Thyroid gland (tissue), 4 donors: ENCODE measurements around the gene LRRC41.

Source experiments
- POLR2A ChIP-seq, 2 donors: fragments of 450-650 bp; IDR thresholded peaks; one replicate each; pipeline ENCODE4 v1.6.1; 2017; ENCODE audit warnings: antibody characterized with exemption in 2 of 2, mild to moderate bottlenecking in 2 of 2, moderate library complexity in 1 of 2
- TF ChIP-seq, protein P1 (sequence below), 6 experiments: fragments of 200-600 bp in 3 of 6; fragments of 450-650 bp in 3 of 6; sonication (generic) in 3 of 6; IDR thresholded peaks; one replicate each; pipeline ENCODE4 v1.5.1; 2016 to 2019; ENCODE audit warnings: antibody characterized with exemption in 6 of 6, mild to moderate bottlenecking in 2 of 6, inconsistent platforms in 1 of 6, moderate library complexity in 1 of 6

- TF ChIP-seq, protein P1, sequence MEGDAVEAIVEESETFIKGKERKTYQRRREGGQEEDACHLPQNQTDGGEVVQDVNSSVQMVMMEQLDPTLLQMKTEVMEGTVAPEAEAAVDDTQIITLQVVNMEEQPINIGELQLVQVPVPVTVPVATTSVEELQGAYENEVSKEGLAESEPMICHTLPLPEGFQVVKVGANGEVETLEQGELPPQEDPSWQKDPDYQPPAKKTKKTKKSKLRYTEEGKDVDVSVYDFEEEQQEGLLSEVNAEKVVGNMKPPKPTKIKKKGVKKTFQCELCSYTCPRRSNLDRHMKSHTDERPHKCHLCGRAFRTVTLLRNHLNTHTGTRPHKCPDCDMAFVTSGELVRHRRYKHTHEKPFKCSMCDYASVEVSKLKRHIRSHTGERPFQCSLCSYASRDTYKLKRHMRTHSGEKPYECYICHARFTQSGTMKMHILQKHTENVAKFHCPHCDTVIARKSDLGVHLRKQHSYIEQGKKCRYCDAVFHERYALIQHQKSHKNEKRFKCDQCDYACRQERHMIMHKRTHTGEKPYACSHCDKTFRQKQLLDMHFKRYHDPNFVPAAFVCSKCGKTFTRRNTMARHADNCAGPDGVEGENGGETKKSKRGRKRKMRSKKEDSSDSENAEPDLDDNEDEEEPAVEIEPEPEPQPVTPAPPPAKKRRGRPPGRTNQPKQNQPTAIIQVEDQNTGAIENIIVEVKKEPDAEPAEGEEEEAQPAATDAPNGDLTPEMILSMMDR (IDR thresholded peaks at IDR 0.05) = no peak
- no peak for TF ChIP-seq POLR2A (IDR thresholded peaks at IDR 0.05)
These were observed 40.3 kb upstream of the LRRC41 start for GRCh38 chr1:46343705-46344104.
